Effector memory CD4-positive, alpha-beta T cell (primary cell): ENCODE measurements around the gene ROPN1B.

ENCODE experiments used
- DNase-seq, 3 donors: peaks; one replicate each; pipeline ENCODE4 v3.0.0-alpha.2; 2020
- H3K27ac ChIP-seq: 2 replicates; pipeline ENCODE4 v1.7.0; 2013; ENCODE audit warnings: mild to moderate bottlenecking, low read length, moderate library complexity; ENCODE audit not compliant: insufficient read depth, poor library complexity, severe bottlenecking
- H3K27me3 ChIP-seq: replicated peaks from 2 replicates; pipeline ENCODE4 v1.7.0; 2013; ENCODE audit warnings: mild to moderate bottlenecking, low read length; ENCODE audit not compliant: insufficient read depth, control insufficient read depth, poor library complexity, severe bottlenecking
- H3K36me3 ChIP-seq: 2 replicates; pipeline ENCODE4 v1.7.0; 2013; ENCODE audit warnings: mild to moderate bottlenecking, low read length, moderate library complexity; ENCODE audit not compliant: control insufficient read depth, insufficient read depth
- H3K4me1 ChIP-seq: 2 replicates; pipeline ENCODE4 v1.7.0; 2013; ENCODE audit warnings: low read length, mild to moderate bottlenecking; ENCODE audit not compliant: control insufficient read depth, insufficient read depth, poor library complexity, severe bottlenecking
- H3K4me3 ChIP-seq: 2 replicates; pipeline ENCODE4 v1.7.0; 2013; ENCODE audit warnings: low read length, low read depth, mild to moderate bottlenecking; ENCODE audit not compliant: insufficient read depth, poor library complexity, severe bottlenecking
- H3K9me3 ChIP-seq: 2 replicates; pipeline ENCODE4 v1.7.0; 2013; ENCODE audit warnings: mild to moderate bottlenecking, low read length, moderate library complexity; ENCODE audit not compliant: control insufficient read depth

ROPN1B gene

GRCh38 chr3:126025862-126026261 lies 56.9 kb downstream of the ROPN1B start:
- Histone ChIP-seq H3K4me1 (no peaks in the 10 kb centered on the region), H3K27me3 (no peaks in the 10 kb centered on the region), H3K27ac (no peak overlapping the region), H3K4me3 (no peak overlapping the region), H3K9me3 (peaks cover 4% of the 10 kb centered on the region), H3K36me3 (peaks cover 20% of the 10 kb centered on the region)
- no peak for DNase-seq

GRCh38 chr3:126026277-126026751 lies 57.3 kb downstream of the ROPN1B start:
- Histone ChIP-seq H3K27me3 (no peaks in the 10 kb centered on the region), H3K27ac (no peak overlapping the region), H3K9me3 (peaks cover 4% of the 10 kb centered on the region), H3K4me3 (no peak overlapping the region), H3K36me3 (peaks cover 20% of the 10 kb centered on the region), H3K4me1 (no peaks in the 10 kb centered on the region)
- DNase-seq, result no peak

- H3K27me3 ChIP-seq, result no peaks in the 10 kb centered on the region
- no peak overlapping the region for H3K27ac ChIP-seq
- H3K4me1 ChIP-seq, result no peaks in the 10 kb centered on the region
- peaks cover 20% of the 10 kb centered on the region for H3K36me3 ChIP-seq
- peaks cover 4% of the 10 kb centered on the region for H3K9me3 ChIP-seq
- DNase-seq, result no peak
- no peak overlapping the region for H3K4me3 ChIP-seq
Measured at GRCh38 chr3:126026761-126027160, 57.8 kb downstream of the ROPN1B start.

GRCh38 chr3:126028096-126028495 lies 59.1 kb downstream of the ROPN1B start:
- H3K27ac ChIP-seq, result no peak overlapping the region
- no peaks in the 10 kb centered on the region for H3K4me1 ChIP-seq
- peaks cover 4% of the 10 kb centered on the region for H3K9me3 ChIP-seq
- H3K27me3 ChIP-seq, result no peaks in the 10 kb centered on the region
- DNase-seq, result no peak
- peaks cover 15% of the 10 kb centered on the region for H3K36me3 ChIP-seq
- H3K4me3 ChIP-seq, result no peak overlapping the region

- Histone ChIP-seq H3K27me3 (no peaks in the 10 kb centered on the region), H3K36me3 (peaks cover 8% of the 10 kb centered on the region)
Measured at GRCh38 chr3:126029241-126029640, 60.3 kb downstream of the ROPN1B start.

GRCh38 chr3:126030455-126030854 lies 61.5 kb downstream of the ROPN1B start:
- Histone ChIP-seq H3K9me3 (peaks cover 4% of the 10 kb centered on the region), H3K27ac (no peak overlapping the region), H3K4me3 (no peak overlapping the region), H3K36me3 (peaks cover 5% of the 10 kb centered on the region), H3K4me1 (no peaks in the 10 kb centered on the region), H3K27me3 (no peaks in the 10 kb centered on the region)
- DNase-seq, result no peak

More at GRCh38 chr3:126029241-126029640, 60.3 kb downstream of the ROPN1B start:
- DNase-seq, result no peak
- Histone ChIP-seq H3K4me3 (no peak overlapping the region), H3K4me1 (no peaks in the 10 kb centered on the region), H3K9me3 (peaks cover 4% of the 10 kb centered on the region), H3K27ac (no peak overlapping the region)

- Histone ChIP-seq H3K4me3 (no peak overlapping the region), H3K36me3 (peaks cover 5% of the 10 kb centered on the region), H3K9me3 (peaks cover 4% of the 10 kb centered on the region), H3K27me3 (no peaks in the 10 kb centered on the region), H3K27ac (no peak overlapping the region), H3K4me1 (no peaks in the 10 kb centered on the region)
- DNase-seq, result no peak
Measured at GRCh38 chr3:126031981-126032471, 63.0 kb downstream of the ROPN1B start.
